HepG2 (cell line): ENCODE measurements around the gene SAMD4A. TPM values are rescaled to one million over a fixed set of nuclear protein-coding genes. Genes with fewer than 3 reads are reported as not detected.

Experiments
- CBX1 ChIP-seq: IDR thresholded peaks from one replicate; pipeline ENCODE4 v1.6.1; 2016; ENCODE audit warnings: antibody characterized with exemption, low read depth
- CREM ChIP-seq, 2 experiments: sonication (generic) in 1 of 2; formaldehyde crosslinking in 1 of 2; IDR thresholded peaks; 2 replicates each; pipeline versions ENCODE4 v1.4.0 to v1.6.1; 2016 to 2020; ENCODE audit warnings: antibody characterized with exemption in 1 of 2, mild to moderate bottlenecking in 1 of 2, missing genetic modification reagents in 1 of 2
- ETV5 ChIP-seq: IDR thresholded peaks from 2 replicates; pipeline ENCODE4 v1.6.1; 2018; ENCODE audit warnings: missing biosample characterization, missing genetic modification reagents, inconsistent platforms, borderline replicate concordance
- FOXK1 ChIP-seq: sonication (generic); formaldehyde crosslinking; IDR thresholded peaks from 2 replicates; pipeline ENCODE4 v1.4.0; 2020; ENCODE audit warnings: low read depth, missing genetic modification reagents, borderline replicate concordance
- FOXO4 ChIP-seq: sonication (generic); formaldehyde crosslinking; conservative IDR thresholded peaks from 2 replicates; pipeline ENCODE4 v1.8.1; 2023; ENCODE audit warnings: missing genetic modification reagents
- FOXP4 ChIP-seq: sonication (generic); formaldehyde crosslinking; IDR thresholded peaks from 2 replicates; pipeline ENCODE4 v1.4.0; 2020; ENCODE audit warnings: missing genetic modification reagents
- GATAD2A ChIP-seq: IDR thresholded peaks from 2 replicates; pipeline ENCODE4 v1.6.1; 2016
- KLF16 ChIP-seq, 2 experiments: sonication (generic) in 1 of 2; formaldehyde crosslinking in 1 of 2; IDR thresholded peaks; 2 replicates each; pipeline versions ENCODE4 v1.6.1 to v1.8.0; 2016 to 2023; ENCODE audit warnings: missing genetic modification reagents in 2 of 2, missing compliant biosample characterization in 1 of 2
- NCOA2 ChIP-seq: sonication (generic); formaldehyde crosslinking; IDR thresholded peaks from 2 replicates; pipeline ENCODE4 v1.8.0; 2022; ENCODE audit warnings: inconsistent platforms
- NR2F1 ChIP-seq, 2 experiments: fragments of 450-650 bp in 1 of 2; formaldehyde crosslinking in 1 of 2; IDR thresholded peaks; 2 replicates each; pipeline versions ENCODE4 v1.5.0 to v1.6.1; 2016 to 2020; ENCODE audit warnings: mild to moderate bottlenecking in 1 of 2, missing compliant biosample characterization in 1 of 2, missing genetic modification reagents in 1 of 2, moderate library complexity in 1 of 2
- NR2F6 ChIP-seq, 2 experiments: IDR thresholded peaks; 2 replicates each; pipeline ENCODE4 v1.6.1; 2016; ENCODE audit warnings: antibody characterized with exemption in 1 of 2, mild to moderate bottlenecking in 1 of 2
- PLSCR1 ChIP-seq: sonication (generic); formaldehyde crosslinking; IDR thresholded peaks from 2 replicates; pipeline ENCODE4 v1.5.0; 2020; ENCODE audit warnings: missing genetic modification reagents, mild to moderate bottlenecking, borderline replicate concordance
- RARA ChIP-seq: IDR thresholded peaks from 2 replicates; pipeline ENCODE4 v1.6.1; 2016; ENCODE audit warnings: missing genetic modification reagents, missing compliant biosample characterization
- SAP130 ChIP-seq: IDR thresholded peaks from 2 replicates; pipeline ENCODE4 v1.6.1; 2016; ENCODE audit warnings: low read depth
- TFDP2 ChIP-seq: sonication (generic); formaldehyde crosslinking; IDR thresholded peaks from 2 replicates; pipeline ENCODE4 v1.4.0; 2020; ENCODE audit warnings: missing genetic modification reagents
- ZBTB43 ChIP-seq: sonication (generic); formaldehyde crosslinking; conservative IDR thresholded peaks from 2 replicates; pipeline ENCODE4 v1.4.0; 2020; ENCODE audit warnings: missing genetic modification reagents
- ZFP82 ChIP-seq: sonication (generic); formaldehyde crosslinking; IDR thresholded peaks from 2 replicates; pipeline ENCODE4 v1.5.1; 2020; ENCODE audit warnings: mild to moderate bottlenecking, missing genetic modification reagents, borderline replicate concordance
- ZMAT5 ChIP-seq: sonication (generic); formaldehyde crosslinking; IDR thresholded peaks from 2 replicates; pipeline ENCODE4 v1.5.0; 2020; ENCODE audit warnings: mild to moderate bottlenecking, low read depth, missing genetic modification reagents, borderline replicate concordance
- ZNF747 ChIP-seq: sonication (generic); formaldehyde crosslinking; IDR thresholded peaks from 2 replicates; pipeline ENCODE4 v1.8.1; 2023; ENCODE audit warnings: missing genetic modification reagents, mild to moderate bottlenecking, borderline replicate concordance
- polyA plus RNA-seq, 8 experiments: library from polyadenylated mRNA; depleted of rRNA in 3 of 8; stranded (reverse) in 7 of 8; unstranded in 1 of 8; fragments of >200 nt; fragmentation: Illumina TruSeq in 4 of 8; extraction: Trizol in 4 of 8; gene quantifications; 2 replicates each; pipeline versions ENCODE4 v1.2.1 to v1.2.3, GENCODE V29; 2011 to 2016; ENCODE audit warnings: low read depth in 4 of 8, missing spikeins in 1 of 8, mixed read lengths in 1 of 8; ENCODE audit not compliant: insufficient read depth in 1 of 8
- total RNA-seq, 5 experiments: library from RNA; depleted of rRNA; stranded (reverse); fragments of >200 nt; fragmentation: Illumina TruSeq; extraction: Trizol; gene quantifications; 2 replicates each; pipeline ENCODE4 v1.2.3, GENCODE V29; 2016; ENCODE audit warnings: low read depth in 1 of 5

Gene SAMD4A
- total and polyA plus RNA-seq, 2 of the 13 experiments (the other 11 are each of a cell fraction or from before 2014, with no cell fraction given) = 11.8 to 13.0 TPM

- TF ChIP-seq FOXK1 (CRISPR knock-in tag) (no peak), FOXP4 (CRISPR knock-in tag) (peak; percentile 63; the same call in 1 of the 2 replicates), CREM (IDR thresholded peaks at IDR 0.05) (peak; percentile 27; the same call in 1 of the 2 replicates), CREM (CRISPR knock-in tag; IDR thresholded peaks at IDR 0.05) (no peak), NCOA2 (peak; percentile 49; the same call in 1 of the 2 replicates), TFDP2 (no peak), FOXO4 (no peak), NR2F6 (IDR thresholded peaks at IDR 0.05) (peak; percentile 92), NR2F6 (CRISPR knock-in tag; IDR thresholded peaks at IDR 0.05) (peak; percentile 84), GATAD2A (CRISPR knock-in tag) (peak; percentile 36; the same call in 1 of the 2 replicates), CBX1 (no peak), ZNF747 (0 out of 2 replicates have a peak, but pooled peaks have one; percentile 11), PLSCR1 (CRISPR knock-in tag) (no peak), ZFP82 (CRISPR knock-in tag) (no peak), KLF16 (CRISPR knock-in tag; IDR thresholded peaks at IDR 0.05) (no peak), ZBTB43 (CRISPR knock-in tag) (0 out of 2 replicates have a peak, but pooled peaks have one; percentile 28), ZMAT5 (CRISPR knock-in tag) (no peak), SAP130 (CRISPR knock-in tag) (peak; percentile 49; the same call in 1 of the 2 replicates), ETV5 (CRISPR knock-in tag) (no peak), RARA (CRISPR knock-in tag) (peak; percentile 70), NR2F1 (CRISPR knock-in tag; IDR thresholded peaks at IDR 0.05) (peak; percentile 38 to 93; a peak in 3 of 4 replicates)
Observed at GRCh38 chr14:54650331-54650958, 83.5 kb downstream of the SAMD4A start (continued).
